GM23338 (cell line): ENCODE data around the gene SYT15.

Experiments used
- CREB1 ChIP-seq: fragments of 250-450 bp; sonication (Bioruptor Pico); IDR thresholded peaks from 2 replicates; pipeline ENCODE4 v1.5.0; 2020; ENCODE audit warnings: low read depth, mild to moderate bottlenecking, moderate library complexity
- CTCF ChIP-seq, 2 experiments: fragments of 200-600 bp in 1 of 2; sonication (generic) in 1 of 2; conservative IDR thresholded peaks; 2 replicates each; pipeline versions ENCODE4 v1.5.1 to v1.6.1; 2016 to 2017; ENCODE audit warnings: antibody characterized with exemption in 2 of 2, low read depth in 2 of 2, mild to moderate bottlenecking in 2 of 2, moderate library complexity in 1 of 2
- ETS1 ChIP-seq: IDR thresholded peaks from 2 replicates; pipeline ENCODE4 v1.6.1; 2016; ENCODE audit warnings: antibody characterized with exemption
- EZH2 ChIP-seq: fragments of 200-600 bp; sonication (generic); IDR thresholded peaks from one replicate; pipeline ENCODE4 v1.8.0; 2017; ENCODE audit warnings: antibody characterized with exemption, mild to moderate bottlenecking, low read depth; ENCODE audit not compliant: unreplicated experiment
- EZH2phosphoT487 ChIP-seq: fragments of 200-600 bp; sonication (generic); IDR thresholded peaks from one replicate; pipeline ENCODE4 v1.8.1; 2018; ENCODE audit warnings: antibody characterized with exemption; ENCODE audit not compliant: unreplicated experiment
- JUNB ChIP-seq: IDR thresholded peaks from one replicate; pipeline ENCODE4 v1.6.1; 2016; ENCODE audit warnings: antibody characterized with exemption; ENCODE audit not compliant: unreplicated experiment
- NANOG ChIP-seq: IDR thresholded peaks from 2 replicates; pipeline ENCODE4 v1.6.1; 2016; ENCODE audit warnings: antibody characterized with exemption, borderline replicate concordance
- POLR2AphosphoS5 ChIP-seq: IDR thresholded peaks from 2 replicates; pipeline ENCODE4 v1.6.1; 2016; ENCODE audit warnings: antibody characterized with exemption, low read depth
- REST ChIP-seq: IDR thresholded peaks from one replicate; pipeline ENCODE4 v1.6.1; 2018; ENCODE audit warnings: antibody characterized with exemption; ENCODE audit not compliant: unreplicated experiment
- STAT1 ChIP-seq: IDR thresholded peaks from one replicate; pipeline ENCODE4 v1.6.1; 2016; ENCODE audit warnings: antibody characterized with exemption; ENCODE audit not compliant: unreplicated experiment
- ZNF114 ChIP-seq: fragments of 250-450 bp; sonication (Bioruptor Pico); IDR thresholded peaks from 2 replicates; pipeline ENCODE4 v1.5.0; 2020; ENCODE audit warnings: mild to moderate bottlenecking, moderate library complexity
- ZNF331 ChIP-seq: fragments of 250-450 bp; sonication (Bioruptor Pico); IDR thresholded peaks from 2 replicates; pipeline ENCODE4 v1.5.0; 2020; ENCODE audit warnings: low read depth, mild to moderate bottlenecking, moderate library complexity
- TF ChIP-seq, protein P1 (sequence below): fragments of 250-450 bp; sonication (Bioruptor Pico); IDR thresholded peaks from 2 replicates; pipeline ENCODE4 v1.5.0; 2020; ENCODE audit warnings: mild to moderate bottlenecking, moderate library complexity

- TF ChIP-seq POLR2AphosphoS5 = no peak
- TF ChIP-seq CTCF (conservative IDR thresholded peaks at IDR 0.05; ENCODE audit: low read depth in 2 of 2) = no peak
- no peak for TF ChIP-seq EZH2
- no peak for TF ChIP-seq CREB1 (CRISPR knock-in tag)
- no peak for TF ChIP-seq ETS1
- TF ChIP-seq REST = no peak
- TF ChIP-seq ZNF114 = no peak
- no peak for TF ChIP-seq STAT1
- no peak for TF ChIP-seq ZNF331 (CRISPR knock-in tag)
- TF ChIP-seq, protein P1, sequence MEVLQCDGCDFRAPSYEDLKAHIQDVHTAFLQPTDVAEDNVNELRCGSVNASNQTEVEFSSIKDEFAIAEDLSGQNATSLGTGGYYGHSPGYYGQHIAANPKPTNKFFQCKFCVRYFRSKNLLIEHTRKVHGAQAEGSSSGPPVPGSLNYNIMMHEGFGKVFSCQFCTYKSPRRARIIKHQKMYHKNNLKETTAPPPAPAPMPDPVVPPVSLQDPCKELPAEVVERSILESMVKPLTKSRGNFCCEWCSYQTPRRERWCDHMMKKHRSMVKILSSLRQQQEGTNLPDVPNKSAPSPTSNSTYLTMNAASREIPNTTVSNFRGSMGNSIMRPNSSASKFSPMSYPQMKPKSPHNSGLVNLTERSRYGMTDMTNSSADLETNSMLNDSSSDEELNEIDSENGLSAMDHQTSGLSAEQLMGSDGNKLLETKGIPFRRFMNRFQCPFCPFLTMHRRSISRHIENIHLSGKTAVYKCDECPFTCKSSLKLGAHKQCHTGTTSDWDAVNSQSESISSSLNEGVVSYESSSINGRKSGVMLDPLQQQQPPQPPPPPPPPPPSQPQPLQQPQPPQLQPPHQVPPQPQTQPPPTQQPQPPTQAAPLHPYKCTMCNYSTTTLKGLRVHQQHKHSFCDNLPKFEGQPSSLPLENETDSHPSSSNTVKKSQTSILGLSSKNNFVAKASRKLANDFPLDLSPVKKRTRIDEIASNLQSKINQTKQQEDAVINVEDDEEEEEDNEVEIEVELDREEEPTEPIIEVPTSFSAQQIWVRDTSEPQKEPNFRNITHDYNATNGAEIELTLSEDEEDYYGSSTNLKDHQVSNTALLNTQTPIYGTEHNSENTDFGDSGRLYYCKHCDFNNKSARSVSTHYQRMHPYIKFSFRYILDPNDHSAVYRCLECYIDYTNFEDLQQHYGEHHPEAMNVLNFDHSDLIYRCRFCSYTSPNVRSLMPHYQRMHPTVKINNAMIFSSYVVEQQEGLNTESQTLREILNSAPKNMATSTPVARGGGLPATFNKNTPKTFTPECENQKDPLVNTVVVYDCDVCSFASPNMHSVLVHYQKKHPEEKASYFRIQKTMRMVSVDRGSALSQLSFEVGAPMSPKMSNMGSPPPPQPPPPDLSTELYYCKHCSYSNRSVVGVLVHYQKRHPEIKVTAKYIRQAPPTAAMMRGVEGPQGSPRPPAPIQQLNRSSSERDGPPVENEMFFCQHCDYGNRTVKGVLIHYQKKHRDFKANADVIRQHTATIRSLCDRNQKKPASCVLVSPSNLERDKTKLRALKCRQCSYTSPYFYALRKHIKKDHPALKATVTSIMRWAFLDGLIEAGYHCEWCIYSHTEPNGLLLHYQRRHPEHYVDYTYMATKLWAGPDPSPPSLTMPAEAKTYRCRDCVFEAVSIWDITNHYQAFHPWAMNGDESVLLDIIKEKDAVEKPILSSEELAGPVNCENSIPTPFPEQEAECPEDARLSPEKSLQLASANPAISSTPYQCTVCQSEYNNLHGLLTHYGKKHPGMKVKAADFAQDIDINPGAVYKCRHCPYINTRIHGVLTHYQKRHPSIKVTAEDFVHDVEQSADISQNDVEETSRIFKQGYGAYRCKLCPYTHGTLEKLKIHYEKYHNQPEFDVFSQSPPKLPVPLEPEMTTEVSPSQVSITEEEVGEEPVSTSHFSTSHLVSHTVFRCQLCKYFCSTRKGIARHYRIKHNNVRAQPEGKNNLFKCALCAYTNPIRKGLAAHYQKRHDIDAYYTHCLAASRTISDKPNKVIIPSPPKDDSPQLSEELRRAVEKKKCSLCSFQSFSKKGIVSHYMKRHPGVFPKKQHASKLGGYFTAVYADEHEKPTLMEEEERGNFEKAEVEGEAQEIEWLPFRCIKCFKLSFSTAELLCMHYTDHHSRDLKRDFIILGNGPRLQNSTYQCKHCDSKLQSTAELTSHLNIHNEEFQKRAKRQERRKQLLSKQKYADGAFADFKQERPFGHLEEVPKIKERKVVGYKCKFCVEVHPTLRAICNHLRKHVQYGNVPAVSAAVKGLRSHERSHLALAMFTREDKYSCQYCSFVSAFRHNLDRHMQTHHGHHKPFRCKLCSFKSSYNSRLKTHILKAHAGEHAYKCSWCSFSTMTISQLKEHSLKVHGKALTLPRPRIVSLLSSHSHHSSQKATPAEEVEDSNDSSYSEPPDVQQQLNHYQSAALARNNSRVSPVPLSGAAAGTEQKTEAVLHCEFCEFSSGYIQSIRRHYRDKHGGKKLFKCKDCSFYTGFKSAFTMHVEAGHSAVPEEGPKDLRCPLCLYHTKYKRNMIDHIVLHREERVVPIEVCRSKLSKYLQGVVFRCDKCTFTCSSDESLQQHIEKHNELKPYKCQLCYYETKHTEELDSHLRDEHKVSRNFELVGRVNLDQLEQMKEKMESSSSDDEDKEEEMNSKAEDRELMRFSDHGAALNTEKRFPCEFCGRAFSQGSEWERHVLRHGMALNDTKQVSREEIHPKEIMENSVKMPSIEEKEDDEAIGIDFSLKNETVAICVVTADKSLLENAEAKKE (CRISPR knock-in tag) = no peak
- no peak for TF ChIP-seq EZH2phosphoT487
- no peak for TF ChIP-seq NANOG
- TF ChIP-seq JUNB = no peak
These were observed 24.7 kb upstream of the SYT15 start for GRCh38 chr10:46554166-46554781.
